ENCODE results near the gene PALS1.

PALS1 gene

GRCh38 chr14:67221248-67221981 lies 19.8 kb upstream of the PALS1 start:
- no peak for TF ChIP-seq POLR2A (IDR thresholded peaks at IDR 0.05; ENCODE audit: extremely low read depth, insufficient read length)
- TF ChIP-seq CTCF (IDR thresholded peaks at IDR 0.05; ENCODE audit: low read depth, low read length), result no peak
- no peak for TF ChIP-seq MYC (IDR thresholded peaks at IDR 0.05; ENCODE audit: low read depth, low read length)
- TF ChIP-seq MAX (IDR thresholded peaks at IDR 0.05; ENCODE audit: low read depth, low read length), result no peak
- no peak for DNase-seq (ENCODE audit: low read depth)
- H3K4me3 ChIP-seq (ENCODE audit: low read depth, low read length), result no peak overlapping the region

- DNase-seq (ENCODE audit: low read depth), result no peak
- no peak for TF ChIP-seq POLR2A (IDR thresholded peaks at IDR 0.05; ENCODE audit: extremely low read depth, insufficient read length)
- no peak for TF ChIP-seq MAX (IDR thresholded peaks at IDR 0.05; ENCODE audit: low read depth, low read length)
- TF ChIP-seq MYC (IDR thresholded peaks at IDR 0.05; ENCODE audit: low read depth, low read length), result no peak
- TF ChIP-seq CTCF (IDR thresholded peaks at IDR 0.05; ENCODE audit: low read depth, low read length), result no peak
Measured at GRCh38 chr14:67221982-67222328, 19.3 kb upstream of the PALS1 start.

GRCh38 chr14:67225523-67225922 lies 15.7 kb upstream of the PALS1 start:
- TF ChIP-seq MAX (IDR thresholded peaks at IDR 0.05; ENCODE audit: low read depth, low read length) (no peak), CTCF (IDR thresholded peaks at IDR 0.05; ENCODE audit: low read depth, low read length) (no peak), POLR2A (IDR thresholded peaks at IDR 0.05; ENCODE audit: extremely low read depth, insufficient read length) (no peak), MYC (IDR thresholded peaks at IDR 0.05; ENCODE audit: low read depth, low read length) (no peak)

More at GRCh38 chr14:67221982-67222328, 19.3 kb upstream of the PALS1 start:
- no peak overlapping the region for H3K4me3 ChIP-seq (ENCODE audit: low read depth, low read length)

GRCh38 chr14:67228325-67228984 lies 12.8 kb upstream of the PALS1 start:
- DNase-seq (ENCODE audit: low read depth), result no peak
- no peak overlapping the region for H3K4me3 ChIP-seq (ENCODE audit: low read depth, low read length)

More at GRCh38 chr14:67225523-67225922, 15.7 kb upstream of the PALS1 start:
- no peak for DNase-seq (ENCODE audit: low read depth)
- H3K4me3 ChIP-seq (ENCODE audit: low read depth, low read length), result no peak overlapping the region

GRCh38 chr14:67232066-67232465 lies 9.2 kb upstream of the PALS1 start:
- TF ChIP-seq MYC (IDR thresholded peaks at IDR 0.05; ENCODE audit: low read depth, low read length) (no peak), POLR2A (IDR thresholded peaks at IDR 0.05; ENCODE audit: extremely low read depth, insufficient read length) (no peak), MAX (IDR thresholded peaks at IDR 0.05; ENCODE audit: low read depth, low read length) (no peak), CTCF (IDR thresholded peaks at IDR 0.05; ENCODE audit: low read depth, low read length) (no peak)
- no peak for DNase-seq (ENCODE audit: low read depth)
- H3K4me3 ChIP-seq (ENCODE audit: low read depth, low read length), result no peak overlapping the region

More at GRCh38 chr14:67228325-67228984, 12.8 kb upstream of the PALS1 start:
- TF ChIP-seq CTCF (IDR thresholded peaks at IDR 0.05; ENCODE audit: low read depth, low read length) (no peak), POLR2A (IDR thresholded peaks at IDR 0.05; ENCODE audit: extremely low read depth, insufficient read length) (no peak), MAX (IDR thresholded peaks at IDR 0.05; ENCODE audit: low read depth, low read length) (no peak), MYC (IDR thresholded peaks at IDR 0.05; ENCODE audit: low read depth, low read length) (no peak)

Data from NB4 (cell line).